Adipocyte (in vitro differentiated cells): ENCODE results near the gene F12.

Experiments used
- DNase-seq: peaks from one replicate; pipeline ENCODE4 v3.0.0-alpha.2; 2015; ENCODE audit warnings: low read depth
- H3K27me3 ChIP-seq: replicated peaks from 2 replicates; pipeline ENCODE4 v1.7.0; 2013; ENCODE audit warnings: mild to moderate bottlenecking, low read length, moderate library complexity; ENCODE audit not compliant: control insufficient read depth, insufficient read depth
- H3K36me3 ChIP-seq: 2 replicates; pipeline ENCODE4 v1.7.0; 2013; ENCODE audit warnings: low read length, mild to moderate bottlenecking, moderate library complexity; ENCODE audit not compliant: control insufficient read depth, insufficient read depth, severe bottlenecking
- H3K4me1 ChIP-seq: 2 replicates; pipeline ENCODE4 v1.7.0; 2013; ENCODE audit warnings: mild to moderate bottlenecking, low read length, moderate library complexity; ENCODE audit not compliant: control insufficient read depth, insufficient read depth
- H3K4me3 ChIP-seq: 2 replicates; pipeline ENCODE4 v1.7.0; 2013; ENCODE audit warnings: mild to moderate bottlenecking, low read length, moderate library complexity
- H3K9ac ChIP-seq: 2 replicates; pipeline ENCODE4 v1.7.0; 2013; ENCODE audit warnings: mild to moderate bottlenecking, low read length, moderate library complexity
- H3K9me3 ChIP-seq: 2 replicates; pipeline ENCODE4 v1.7.0; 2013; ENCODE audit warnings: mild to moderate bottlenecking, low read length, moderate library complexity; ENCODE audit not compliant: control insufficient read depth

The F12 gene

GRCh38 chr5:177434942-177435738 is 25.8 kb upstream of the F12 start:
- H3K27me3 ChIP-seq = no peaks in the 10 kb centered on the region
- no peak overlapping the region for H3K9ac ChIP-seq
- no peak for DNase-seq
- H3K4me3 ChIP-seq = no peak overlapping the region
- no peaks in the 10 kb centered on the region for H3K9me3 ChIP-seq
- peaks cover 26% of the 10 kb centered on the region for H3K36me3 ChIP-seq
- no peaks in the 10 kb centered on the region for H3K4me1 ChIP-seq

DNA sequence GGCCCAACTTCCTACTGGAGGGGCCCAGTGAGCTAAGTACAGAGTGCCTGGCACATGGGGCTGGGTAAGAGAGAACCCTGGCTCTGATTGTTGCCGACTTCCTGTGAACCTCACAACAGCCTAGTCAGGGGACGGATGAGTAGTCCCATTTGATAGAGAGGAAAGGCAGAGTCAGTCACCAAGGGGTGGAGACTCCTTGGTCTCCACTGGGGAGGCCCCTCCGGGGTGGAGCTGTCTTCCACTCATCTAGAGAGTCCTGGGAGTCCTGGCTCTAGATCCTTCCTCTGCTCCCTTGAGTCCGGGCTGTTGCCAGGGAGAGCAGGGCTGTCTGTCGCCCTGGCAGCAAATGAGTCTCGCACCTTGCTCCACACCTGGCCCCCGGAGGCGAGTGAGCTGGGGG is 25.1 kb upstream of the F12 start:
- no peak overlapping the region for H3K4me3 ChIP-seq
- H3K4me1 ChIP-seq = no peaks in the 10 kb centered on the region
- no peaks in the 10 kb centered on the region for H3K27me3 ChIP-seq
- H3K9me3 ChIP-seq = no peaks in the 10 kb centered on the region
- H3K36me3 ChIP-seq = peaks cover 26% of the 10 kb centered on the region
- no peak for DNase-seq
- H3K9ac ChIP-seq = no peak overlapping the region

DNA sequence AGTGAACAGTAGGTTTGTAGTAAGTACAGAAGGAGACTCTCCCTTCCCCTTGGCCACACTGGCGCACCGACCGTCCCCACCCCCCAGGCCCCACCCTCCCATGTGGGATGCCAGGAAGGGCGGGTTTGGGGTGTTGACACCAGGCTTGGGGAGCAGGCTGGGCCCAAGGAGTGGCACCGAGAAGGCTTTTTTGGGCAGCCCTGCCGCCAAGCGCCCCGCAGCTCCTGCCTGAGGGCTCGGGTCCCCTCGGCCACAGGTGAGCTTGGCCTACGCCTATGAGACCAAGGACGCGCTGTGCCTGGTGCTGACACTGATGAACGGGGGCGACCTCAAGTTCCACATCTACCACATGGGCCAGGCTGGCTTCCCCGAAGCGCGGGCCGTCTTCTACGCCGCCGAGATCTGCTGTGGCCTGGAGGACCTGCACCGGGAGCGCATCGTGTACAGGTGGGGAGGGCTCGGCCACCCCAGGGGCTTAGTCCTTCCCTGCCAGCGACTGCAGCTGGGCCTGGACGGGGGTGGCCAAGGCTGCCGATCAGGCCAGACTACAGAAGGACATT is 24.4 kb upstream of the F12 start:
- H3K4me3 ChIP-seq = no peak overlapping the region
- no peaks in the 10 kb centered on the region for H3K9me3 ChIP-seq
- H3K9ac ChIP-seq = no peak overlapping the region
- H3K36me3 ChIP-seq = peaks cover 26% of the 10 kb centered on the region
- H3K4me1 ChIP-seq = no peaks in the 10 kb centered on the region
- H3K27me3 ChIP-seq = no peaks in the 10 kb centered on the region
- no peak for DNase-seq

DNA sequence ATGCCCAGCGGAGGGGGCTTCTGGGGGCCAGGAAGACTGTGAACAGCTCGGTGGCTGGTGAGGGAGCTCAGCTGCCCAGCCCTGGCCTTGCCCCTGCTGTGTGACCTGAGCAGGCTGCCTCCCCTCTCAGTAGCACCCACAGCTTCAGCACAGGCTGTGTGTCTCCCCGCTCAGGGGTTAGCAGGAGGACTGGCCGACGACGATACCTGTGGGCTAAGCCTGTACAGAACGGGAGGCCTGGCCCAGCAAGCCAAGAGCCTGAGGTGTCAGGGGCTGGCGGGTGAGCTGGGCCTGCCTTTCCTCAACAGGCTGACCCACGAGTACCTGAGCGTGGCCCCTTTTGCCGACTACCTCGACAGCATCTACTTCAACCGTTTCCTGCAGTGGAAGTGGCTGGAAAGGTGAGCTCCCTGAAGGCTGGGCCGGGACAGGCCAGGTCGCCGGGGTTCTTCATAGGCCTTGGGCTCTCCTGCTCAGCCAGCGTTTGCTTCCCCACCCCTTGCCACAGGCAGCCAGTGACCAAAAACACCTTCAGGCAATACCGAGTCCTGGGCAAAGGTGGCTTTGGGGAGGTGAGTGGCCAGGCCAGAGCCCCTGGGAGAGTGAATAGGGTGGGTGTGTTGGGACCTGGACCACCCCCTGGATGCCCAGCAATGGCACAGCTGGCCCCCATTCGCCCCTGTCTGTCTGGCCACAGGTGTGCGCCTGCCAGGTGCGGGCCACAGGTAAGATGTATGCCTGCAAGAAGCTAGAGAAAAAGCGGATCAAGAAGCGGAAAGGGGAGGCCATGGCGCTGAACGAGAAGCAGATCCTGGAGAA is 23.7 kb upstream of the F12 start:
- H3K4me1 ChIP-seq = peaks cover under 1% of the 10 kb centered on the region
- no peak for DNase-seq
- no peaks in the 10 kb centered on the region for H3K27me3 ChIP-seq
- peaks cover 26% of the 10 kb centered on the region for H3K36me3 ChIP-seq
- H3K9ac ChIP-seq = no peak overlapping the region
- no peaks in the 10 kb centered on the region for H3K9me3 ChIP-seq
- H3K4me3 ChIP-seq = no peak overlapping the region

GRCh38 chr5:177432143-177432838 is 22.9 kb upstream of the F12 start:
- Histone ChIP-seq H3K9me3 (no peaks in the 10 kb centered on the region), H3K27me3 (no peaks in the 10 kb centered on the region), H3K9ac (no peak overlapping the region), H3K4me1 (peaks cover 9% of the 10 kb centered on the region), H3K4me3 (no peak overlapping the region), H3K36me3 (peaks cover 23% of the 10 kb centered on the region)
- no peak for DNase-seq

- Histone ChIP-seq H3K36me3 (peaks cover 22% of the 10 kb centered on the region), H3K4me1 (peaks cover 12% of the 10 kb centered on the region), H3K27me3 (no peaks in the 10 kb centered on the region), H3K4me3 (no peak overlapping the region), H3K9ac (no peak overlapping the region), H3K9me3 (no peaks in the 10 kb centered on the region)
- DNase-seq = no peak
Measured at GRCh38 chr5:177431317-177432142, 22.2 kb upstream of the F12 start.

DNA sequence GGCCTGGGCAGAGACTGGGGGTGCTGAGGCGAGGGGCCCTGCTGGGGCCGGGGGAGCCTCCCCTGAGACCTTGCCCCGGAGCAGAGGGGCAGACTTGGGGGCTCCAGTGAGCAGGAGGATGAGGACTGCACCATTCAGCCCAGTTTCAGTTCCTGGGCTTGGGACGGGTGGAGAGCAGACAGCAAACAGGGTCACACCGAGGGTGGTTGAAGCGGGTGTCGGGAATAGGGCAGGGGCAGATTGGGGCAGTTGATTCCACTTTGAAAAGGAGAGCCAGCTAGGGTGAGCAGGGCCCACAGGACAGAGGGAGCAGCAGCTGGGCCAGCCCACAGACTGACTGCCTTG is 21.6 kb upstream of the F12 start:
- H3K4me1 ChIP-seq = peaks cover 12% of the 10 kb centered on the region
- no peak for DNase-seq
- H3K4me3 ChIP-seq = no peak overlapping the region
- H3K36me3 ChIP-seq = peaks cover 19% of the 10 kb centered on the region
- no peaks in the 10 kb centered on the region for H3K27me3 ChIP-seq
- no peaks in the 10 kb centered on the region for H3K9me3 ChIP-seq
- no peak overlapping the region for H3K9ac ChIP-seq

DNA sequence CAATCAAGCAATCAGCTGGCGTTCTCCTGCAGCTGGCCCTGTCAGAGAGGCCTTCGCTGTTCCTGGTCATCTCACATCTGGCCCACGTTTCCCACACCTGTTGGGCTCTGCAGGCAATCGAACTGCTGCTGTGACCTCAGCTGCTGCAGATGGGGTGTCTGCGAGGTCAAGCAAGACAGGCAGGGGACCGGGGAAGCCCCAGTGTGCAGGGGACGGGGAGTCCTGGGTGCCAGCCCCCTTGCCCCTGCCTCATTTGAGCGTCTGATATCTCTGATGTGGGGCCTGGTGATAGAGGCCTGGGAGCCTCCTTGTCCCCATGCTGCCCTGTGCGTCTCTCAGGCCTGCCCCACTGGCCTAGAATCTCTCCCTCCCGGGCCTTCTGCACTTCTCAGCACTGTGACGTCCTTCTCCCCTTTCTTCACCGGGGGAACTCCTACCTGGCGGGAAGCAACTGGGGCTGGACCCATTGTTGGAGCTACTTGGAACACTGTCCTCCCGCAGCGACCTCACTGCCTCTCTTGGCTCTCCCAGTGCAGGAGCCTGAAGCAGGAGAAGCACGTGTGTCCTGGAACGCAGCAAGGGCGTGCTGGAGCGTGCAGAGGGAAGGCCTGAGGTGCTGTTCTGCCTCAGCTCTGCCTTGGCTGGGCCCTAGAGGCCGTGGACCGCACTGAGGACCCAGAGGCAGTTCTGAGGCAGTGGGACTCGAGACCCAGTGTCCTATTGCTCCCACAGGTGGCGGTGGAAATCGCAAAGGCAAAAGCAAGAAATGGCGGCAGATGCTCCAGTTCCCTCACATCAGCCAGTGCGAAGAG is 21.0 kb upstream of the F12 start:
- no peak overlapping the region for H3K4me3 ChIP-seq
- peaks cover 16% of the 10 kb centered on the region for H3K36me3 ChIP-seq

DNA sequence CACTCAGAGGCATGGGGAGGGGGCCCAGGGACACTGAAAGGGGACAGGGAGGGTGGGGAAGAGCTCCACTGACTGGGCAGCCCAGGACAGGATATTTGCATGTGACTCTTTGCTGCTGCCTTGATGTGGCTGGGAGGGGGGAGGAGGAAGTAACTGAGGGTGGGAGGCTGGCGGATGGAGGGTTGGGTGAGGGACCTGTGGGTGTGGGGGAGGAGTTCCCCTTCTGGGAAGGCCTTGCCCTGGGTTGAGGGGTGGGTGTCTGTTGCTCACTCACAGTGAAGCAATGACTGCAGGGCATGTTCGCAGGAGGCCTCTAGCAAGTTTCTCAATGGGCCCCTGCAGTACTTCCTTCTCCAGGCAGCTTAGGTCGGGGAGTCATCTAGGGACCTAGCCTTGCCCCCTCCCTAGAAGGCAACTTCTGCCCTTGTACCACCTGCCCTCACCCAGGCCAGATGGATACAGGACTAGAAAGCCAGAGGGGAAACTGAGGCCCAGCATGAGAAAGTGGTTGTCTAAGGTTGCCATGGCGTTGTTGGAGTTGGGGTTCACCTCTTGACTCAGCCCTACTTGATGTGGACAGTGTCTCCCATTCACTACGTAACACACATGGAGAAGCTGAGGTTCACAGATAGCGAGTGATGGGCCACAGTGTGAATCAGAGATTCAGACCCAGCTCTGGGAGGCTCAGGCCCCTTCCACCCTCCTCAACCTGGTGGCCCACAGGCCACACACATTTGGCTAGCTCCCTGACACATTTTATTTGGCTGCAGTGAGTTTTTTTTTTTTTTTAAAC is 20.1 kb upstream of the F12 start:
- H3K9me3 ChIP-seq = no peaks in the 10 kb centered on the region
- no peak for DNase-seq
- H3K4me1 ChIP-seq = peaks cover 18% of the 10 kb centered on the region
- no peaks in the 10 kb centered on the region for H3K27me3 ChIP-seq
- no peak overlapping the region for H3K4me3 ChIP-seq
- peaks cover 10% of the 10 kb centered on the region for H3K36me3 ChIP-seq
- no peak overlapping the region for H3K9ac ChIP-seq

More for the DNA sequence above, 21.0 kb upstream of the F12 start:
- Histone ChIP-seq H3K9ac (no peak overlapping the region), H3K27me3 (no peaks in the 10 kb centered on the region), H3K4me1 (peaks cover 16% of the 10 kb centered on the region), H3K9me3 (no peaks in the 10 kb centered on the region)
- DNase-seq = no peak
